Uterus (tissue), 2 donors: ENCODE measurements around the gene MRPL49.

ENCODE experiments used
- POLR2A ChIP-seq, 2 donors: fragments of 450-650 bp; IDR thresholded peaks; one replicate each; pipeline ENCODE4 v1.6.1; 2016; ENCODE audit warnings: antibody characterized with exemption in 2 of 2, mild to moderate bottlenecking in 1 of 2, moderate library complexity in 1 of 2
- TF ChIP-seq, protein P1 (sequence below), 4 experiments: fragments of 200-600 bp in 2 of 4; fragments of 450-650 bp in 2 of 4; sonication (generic) in 2 of 4; IDR thresholded peaks; one replicate each; pipeline ENCODE4 v1.5.1; 2016 to 2019; ENCODE audit warnings: antibody characterized with exemption in 4 of 4, mild to moderate bottlenecking in 2 of 4, moderate library complexity in 1 of 4

DNA sequence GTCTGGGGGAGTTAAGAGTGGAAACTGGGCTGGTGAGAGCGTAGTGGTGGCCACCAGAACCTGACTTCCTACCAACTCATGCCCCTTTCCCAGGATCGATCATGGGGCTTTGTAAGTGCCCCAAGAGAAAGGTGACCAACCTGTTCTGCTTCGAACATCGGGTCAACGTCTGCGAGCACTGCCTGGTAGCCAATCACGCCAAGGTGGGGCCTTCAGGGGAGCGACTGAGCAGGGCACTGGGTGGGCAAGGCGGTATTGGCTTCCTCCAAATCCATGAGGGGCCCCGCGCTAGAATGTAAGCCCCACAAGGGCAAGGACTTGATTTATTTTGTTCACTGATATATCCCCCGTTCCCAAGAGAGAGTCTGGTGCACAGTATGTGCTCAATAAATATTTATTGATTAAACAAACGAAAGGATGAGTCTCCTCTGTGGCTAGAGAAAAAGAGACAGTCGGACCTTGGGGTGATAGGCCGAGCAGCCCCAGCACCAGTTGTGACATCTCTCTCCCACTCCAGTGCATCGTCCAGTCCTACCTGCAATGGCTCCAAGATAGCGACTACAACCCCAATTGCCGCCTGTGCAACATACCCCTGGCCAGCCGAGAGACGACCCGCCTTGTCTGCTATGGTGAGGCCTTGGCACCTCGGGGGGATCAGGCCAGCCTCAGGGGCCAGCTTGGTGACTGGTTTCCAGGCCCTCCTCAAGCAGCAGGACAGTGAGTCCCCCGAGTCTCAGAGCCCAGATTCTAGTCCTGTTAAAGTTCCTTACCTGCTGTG lies 37.3 kb upstream of the MRPL49 start:
- TF ChIP-seq, protein P1, sequence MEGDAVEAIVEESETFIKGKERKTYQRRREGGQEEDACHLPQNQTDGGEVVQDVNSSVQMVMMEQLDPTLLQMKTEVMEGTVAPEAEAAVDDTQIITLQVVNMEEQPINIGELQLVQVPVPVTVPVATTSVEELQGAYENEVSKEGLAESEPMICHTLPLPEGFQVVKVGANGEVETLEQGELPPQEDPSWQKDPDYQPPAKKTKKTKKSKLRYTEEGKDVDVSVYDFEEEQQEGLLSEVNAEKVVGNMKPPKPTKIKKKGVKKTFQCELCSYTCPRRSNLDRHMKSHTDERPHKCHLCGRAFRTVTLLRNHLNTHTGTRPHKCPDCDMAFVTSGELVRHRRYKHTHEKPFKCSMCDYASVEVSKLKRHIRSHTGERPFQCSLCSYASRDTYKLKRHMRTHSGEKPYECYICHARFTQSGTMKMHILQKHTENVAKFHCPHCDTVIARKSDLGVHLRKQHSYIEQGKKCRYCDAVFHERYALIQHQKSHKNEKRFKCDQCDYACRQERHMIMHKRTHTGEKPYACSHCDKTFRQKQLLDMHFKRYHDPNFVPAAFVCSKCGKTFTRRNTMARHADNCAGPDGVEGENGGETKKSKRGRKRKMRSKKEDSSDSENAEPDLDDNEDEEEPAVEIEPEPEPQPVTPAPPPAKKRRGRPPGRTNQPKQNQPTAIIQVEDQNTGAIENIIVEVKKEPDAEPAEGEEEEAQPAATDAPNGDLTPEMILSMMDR (IDR thresholded peaks at IDR 0.05), result no peak
- TF ChIP-seq POLR2A (IDR thresholded peaks at IDR 0.05), result no peak
